HL-60 (cell line): Measurements from ENCODE around the gene HCK.

Experiments
- CTCF ChIP-seq: IDR thresholded peaks from one replicate; pipeline ENCODE4 v1.5.1; 2011; ENCODE audit warnings: low read length, control low read depth, inconsistent platforms; ENCODE audit not compliant: insufficient read depth
- REST ChIP-seq: IDR thresholded peaks from 2 replicates; pipeline ENCODE4 v1.6.1; 2012; ENCODE audit warnings: low read depth; ENCODE audit not compliant: insufficient replicate concordance

GRCh38 chr20:32128167-32128566 lies 76.1 kb downstream of the HCK start:
- TF ChIP-seq CTCF = no peak
- no peak for TF ChIP-seq REST
